Mesenteric fat pad (tissue), 1 donor: ENCODE results near the gene ASPA. TPM values are rescaled to one million over a fixed set of nuclear protein-coding genes. Genes with fewer than 3 reads are reported as not detected.
"Not testable (repeated sequence)": the region's sequence is repeated elsewhere in the genome, so short reads cannot be mapped to it uniquely, and the experiment has no call there.

Source experiments
- DNase-seq: peaks from one replicate; pipeline ENCODE4 v3.0.0-alpha.2; 2020; ENCODE audit warnings: low spot score
- long read RNA-seq: library from polyadenylated mRNA; unstranded; transcript quantifications from one replicate; pipeline ENCODE4 v2.0.0, GENCODE V29; 2020
- total RNA-seq: library from RNA; stranded (reverse); fragmentation: NEBNext Ultra II Directional; extraction: Animal tissue kit (Norgen Biotek cat#: 25700); gene quantifications from one replicate; pipeline ENCODE4 v1.2.1, GENCODE V29; 2021
- donor health status: DM: yes; HTN: yes; CAD: no.

The ASPA gene
- 10.1 TPM for total RNA-seq
- long read RNA-seq, full-length matches to known transcripts = 4 of 8 reads
- long read RNA-seq, partial matches to known transcripts = 0 of 8 reads
- long read RNA-seq, other reads (novel, unspliced or antisense) = 4 of 8 reads

DNA sequence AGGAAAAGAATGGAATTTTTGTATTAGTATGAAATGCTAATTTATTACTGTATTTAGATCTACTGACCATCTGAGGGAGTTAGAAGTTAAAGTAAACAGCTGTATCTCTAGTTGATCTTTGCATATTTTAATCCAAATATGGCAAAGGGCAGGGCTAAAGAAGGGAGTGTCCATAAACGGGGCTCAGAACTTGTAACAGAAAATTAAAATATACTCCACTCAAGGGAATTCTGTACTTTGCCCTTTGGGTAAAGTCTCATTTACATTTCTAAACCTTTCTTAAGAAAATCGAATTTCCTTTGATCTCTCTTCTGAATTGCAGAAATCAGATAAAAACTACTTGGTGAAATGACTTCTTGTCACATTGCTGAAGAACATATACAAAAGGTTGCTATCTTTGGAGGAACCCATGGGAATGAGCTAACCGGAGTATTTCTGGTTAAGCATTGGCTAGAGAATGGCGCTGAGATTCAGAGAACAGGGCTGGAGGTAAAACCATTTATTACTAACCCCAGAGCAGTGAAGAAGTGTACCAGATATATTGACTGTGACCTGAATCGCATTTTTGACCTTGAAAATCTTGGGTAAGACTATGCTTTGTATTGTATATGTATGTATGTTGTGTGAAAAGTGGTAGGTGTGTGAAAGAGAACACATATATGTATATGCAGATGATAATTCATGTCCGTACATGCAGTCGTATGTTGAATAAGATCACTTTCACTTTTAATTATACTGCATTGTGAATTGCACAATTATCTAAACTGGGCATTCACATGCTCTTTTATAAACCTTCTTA lies at the start of gene ASPA:
TSS of gene ASPA (plus strand) at position 186 of the 799 bp plus-strand sequence. CDS start at position 349, 163 bp downstream.
- no peak for DNase-seq

DNA sequence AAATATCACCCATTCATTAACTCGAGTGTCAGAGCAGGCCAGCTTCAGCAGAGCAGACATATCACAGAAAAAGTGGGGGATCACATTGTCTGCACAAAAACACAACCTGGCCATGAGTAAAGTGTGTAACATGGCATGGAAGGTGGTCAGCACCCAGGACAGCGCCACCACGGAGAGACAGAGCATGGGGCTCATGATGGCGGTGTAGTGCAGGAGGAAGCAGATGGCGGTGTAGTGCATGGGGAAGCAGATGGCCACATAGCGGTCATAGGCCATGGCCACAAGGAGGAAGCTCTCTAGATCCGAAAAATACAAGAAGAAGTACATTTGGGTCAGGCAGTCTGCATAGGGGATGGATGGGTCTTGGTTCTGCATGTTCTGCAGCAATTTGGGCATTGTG lies 42.6 kb upstream of the ASPA start:
- DNase-seq = not testable (repeated sequence)

DNA sequence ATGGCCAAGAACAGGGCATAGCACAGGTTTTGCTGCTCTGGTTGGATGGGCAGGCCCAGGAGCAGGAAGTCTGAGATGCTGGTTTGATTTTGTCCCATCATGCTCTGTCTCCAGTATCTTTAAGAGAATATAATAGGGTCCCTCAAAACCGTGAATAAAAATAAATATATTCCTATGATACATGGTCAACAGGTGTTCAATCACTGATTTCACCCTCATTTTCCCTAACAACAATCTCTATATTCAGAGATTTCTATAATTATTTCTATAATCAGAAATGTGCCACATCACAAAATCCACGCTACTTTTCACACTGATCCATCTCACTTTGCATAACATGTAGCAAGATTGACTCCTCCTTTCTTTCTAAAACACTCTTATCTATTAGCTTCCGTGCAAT lies 42.1 kb upstream of the ASPA start, which contains the start of gene OR1E2:
TSS of gene OR1E2 (minus strand) at position 101 of the 400 bp plus-strand sequence. CDS start at position 101, 0 bp downstream.
- no peak for DNase-seq

DNA sequence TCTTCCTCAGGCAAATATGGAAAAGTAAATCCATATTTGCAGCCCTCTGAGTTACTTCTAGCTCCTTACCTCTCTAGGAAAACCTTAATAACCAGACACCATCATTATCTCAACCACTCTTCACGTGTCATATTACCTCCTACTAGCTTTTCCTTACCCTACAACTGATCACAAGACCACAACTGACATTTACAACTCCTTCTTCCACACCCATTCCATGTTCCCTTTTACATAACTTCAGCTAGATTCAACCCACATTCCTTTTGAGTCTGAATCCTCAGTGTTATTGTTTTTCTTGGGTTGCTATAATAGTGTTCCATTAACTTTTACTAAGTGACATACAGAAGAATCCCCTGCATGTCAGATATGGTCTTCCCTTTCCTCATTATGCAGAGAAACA lies 37.4 kb upstream of the ASPA start:
- no peak for DNase-seq

DNA sequence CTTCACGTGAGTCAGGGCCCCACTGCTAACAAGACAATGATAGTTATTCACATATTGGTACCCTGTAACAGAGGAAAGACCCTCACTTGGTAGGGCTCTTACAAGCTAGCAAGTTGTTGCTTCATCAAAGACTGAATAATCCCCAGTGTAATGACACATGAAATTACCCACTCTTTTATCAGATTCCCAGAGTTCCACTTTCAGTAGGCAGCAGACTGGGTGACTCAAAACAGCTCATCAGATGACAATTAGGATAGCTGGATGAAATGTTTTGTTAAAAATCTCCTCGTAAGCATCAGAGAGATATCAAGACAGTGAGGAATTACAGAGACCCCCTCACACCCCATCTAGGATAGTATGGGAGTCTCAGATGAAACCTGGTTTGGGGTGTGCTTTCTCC lies 35.3 kb upstream of the ASPA start:
- DNase-seq = no peak

DNA sequence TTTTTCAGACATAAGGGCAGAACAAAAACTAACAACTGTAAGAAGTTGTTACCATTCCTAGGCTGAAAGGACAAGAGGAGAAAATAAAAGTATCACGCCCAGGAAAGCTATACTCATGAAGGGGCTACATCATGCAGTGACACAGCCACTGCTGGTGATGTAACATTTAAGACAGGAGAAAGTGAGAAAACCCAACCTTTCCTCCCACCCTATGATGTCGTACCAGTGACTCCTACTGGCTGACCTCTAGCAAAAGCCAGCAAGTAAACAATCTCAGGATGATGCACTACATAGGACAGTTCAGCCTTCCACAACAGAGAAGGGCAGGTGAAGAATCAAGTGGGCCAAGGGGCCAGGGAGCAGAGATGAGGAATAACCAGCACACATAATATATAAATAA lies 28.2 kb upstream of the ASPA start:
- no peak for DNase-seq

DNA sequence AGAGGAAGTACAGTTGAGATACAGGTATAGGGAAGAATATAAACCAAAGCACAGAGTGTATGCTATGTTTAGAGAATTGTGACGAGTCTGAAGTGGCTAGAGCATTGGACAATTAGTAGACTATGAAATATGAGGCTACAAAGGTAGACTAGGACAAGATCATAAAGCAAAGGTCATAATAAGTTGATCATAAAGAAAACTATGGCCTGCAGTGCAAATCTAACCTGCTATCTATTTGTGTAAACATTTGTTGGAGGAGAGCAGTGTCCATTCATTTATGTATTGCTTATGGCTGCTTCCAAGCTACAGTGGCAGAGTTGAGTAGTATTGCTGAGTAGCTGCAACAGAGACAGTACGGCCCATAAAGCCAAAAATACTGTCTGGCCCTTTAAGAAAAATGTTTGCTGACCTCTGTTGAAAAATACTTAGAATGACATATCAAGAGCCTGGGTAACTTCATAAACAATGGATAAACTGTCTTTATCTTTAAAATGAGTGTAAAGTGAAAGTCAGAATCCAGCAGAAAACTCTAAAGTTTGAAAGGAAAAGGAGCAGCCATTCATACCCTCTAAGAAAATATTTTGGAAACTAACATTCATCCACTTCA lies 27.6 kb upstream of the ASPA start:
- DNase-seq = no peak

DNA sequence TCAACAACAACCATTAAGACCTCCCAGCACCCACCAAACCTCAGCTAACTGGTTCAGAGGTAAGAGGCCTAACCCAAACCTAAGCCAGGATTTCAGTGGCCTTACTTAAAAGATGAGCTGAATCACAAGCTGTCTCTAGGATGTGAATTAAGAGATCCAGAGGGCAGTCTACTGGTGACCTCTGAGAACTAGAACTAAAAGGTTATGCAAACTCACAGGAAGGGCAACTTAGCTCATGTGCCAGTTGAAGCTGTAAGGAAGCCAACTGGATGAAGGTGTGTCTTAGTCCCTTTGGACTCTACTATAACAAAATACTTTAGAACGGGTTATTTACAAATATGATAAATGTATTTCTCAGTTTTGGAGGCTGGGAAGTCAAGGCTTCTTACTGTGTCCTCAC lies 9.4 kb upstream of the ASPA start:
- not testable (repeated sequence) for DNase-seq

DNA sequence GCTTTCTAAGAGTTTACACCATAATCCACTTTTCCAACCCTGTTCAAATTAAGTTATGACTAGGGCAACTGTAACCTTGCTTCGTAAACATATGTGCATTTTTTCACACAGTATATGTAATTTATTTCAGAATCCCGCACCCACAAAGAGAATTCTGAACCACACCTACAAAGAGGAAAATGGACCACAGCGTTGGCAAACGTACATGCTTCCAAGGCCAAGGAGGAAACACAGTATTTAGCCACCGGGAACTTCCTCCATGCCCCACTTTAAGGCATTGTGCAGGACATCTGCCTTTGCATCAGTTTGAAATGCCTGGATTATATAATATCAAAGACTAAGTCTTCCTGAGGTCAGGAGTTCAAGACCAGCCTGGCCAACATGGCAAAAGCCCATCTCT lies 6.3 kb upstream of the ASPA start:
- no peak for DNase-seq

DNA sequence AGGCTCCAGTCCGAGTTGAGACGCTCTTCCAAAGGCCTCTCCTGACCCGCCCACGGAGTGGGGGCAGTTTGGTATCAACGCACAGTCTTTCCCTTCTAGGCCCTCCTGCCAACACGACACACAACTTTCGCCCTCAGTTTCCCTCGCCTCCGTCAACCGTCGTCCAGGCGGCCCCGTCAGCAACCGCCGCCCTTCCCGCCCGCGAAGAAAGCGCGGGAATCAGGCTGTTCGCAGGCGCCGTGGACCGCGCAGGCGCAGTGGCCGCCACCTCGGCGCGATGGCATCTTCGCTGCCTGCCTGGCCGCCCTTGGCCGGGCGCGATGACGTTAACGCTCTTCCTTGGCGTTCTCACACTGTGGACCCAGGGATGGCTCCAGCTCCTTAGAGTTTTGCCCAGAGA lies 4.2 kb upstream of the ASPA start, which contains the start of gene SPATA22:
TSS of gene SPATA22 (minus strand) at position 221 of the 400 bp plus-strand sequence. CDS start 2,494 bp downstream, outside the sequence.
- no peak for DNase-seq

DNA sequence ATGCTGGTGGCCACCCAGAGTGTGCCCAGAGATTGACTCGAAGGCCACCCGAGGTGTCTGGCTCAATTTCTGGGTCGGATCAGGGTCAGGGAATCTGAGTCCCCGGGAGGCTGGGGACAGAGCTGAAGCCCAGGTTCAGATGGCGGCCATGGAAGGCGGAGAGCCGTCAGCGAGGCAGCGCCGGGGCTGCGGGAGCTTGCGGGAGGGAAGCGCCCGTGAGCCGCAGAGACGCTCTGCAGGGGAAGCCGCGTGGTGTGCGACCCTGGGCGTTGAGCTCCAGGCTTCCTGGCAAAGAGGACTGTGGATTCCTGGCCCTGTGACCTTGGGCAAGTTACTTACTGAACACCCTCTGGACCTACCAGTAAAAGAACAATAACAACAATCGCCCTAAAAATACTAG lies 3.7 kb upstream of the ASPA start:
- no peak for DNase-seq

DNA sequence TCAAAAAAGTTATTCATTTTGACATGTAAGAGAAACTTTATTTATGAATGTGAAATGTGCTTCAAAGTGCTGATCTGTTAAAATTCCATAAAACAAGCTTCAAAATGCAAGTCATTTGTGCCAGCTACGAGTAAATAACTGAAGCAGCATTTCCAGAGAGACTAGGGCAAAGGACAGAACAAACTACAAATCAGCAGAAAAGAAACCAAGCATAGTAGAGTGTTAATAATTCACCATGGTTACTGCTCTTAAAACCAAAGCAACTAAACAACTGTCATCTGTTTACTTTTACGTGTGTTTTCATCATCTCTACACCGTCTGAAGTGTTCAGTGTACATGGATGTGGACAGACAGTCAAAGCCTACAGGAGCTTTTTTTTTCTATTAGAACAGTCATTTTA lies 1.6 kb upstream of the ASPA start:
- no peak for DNase-seq

DNA sequence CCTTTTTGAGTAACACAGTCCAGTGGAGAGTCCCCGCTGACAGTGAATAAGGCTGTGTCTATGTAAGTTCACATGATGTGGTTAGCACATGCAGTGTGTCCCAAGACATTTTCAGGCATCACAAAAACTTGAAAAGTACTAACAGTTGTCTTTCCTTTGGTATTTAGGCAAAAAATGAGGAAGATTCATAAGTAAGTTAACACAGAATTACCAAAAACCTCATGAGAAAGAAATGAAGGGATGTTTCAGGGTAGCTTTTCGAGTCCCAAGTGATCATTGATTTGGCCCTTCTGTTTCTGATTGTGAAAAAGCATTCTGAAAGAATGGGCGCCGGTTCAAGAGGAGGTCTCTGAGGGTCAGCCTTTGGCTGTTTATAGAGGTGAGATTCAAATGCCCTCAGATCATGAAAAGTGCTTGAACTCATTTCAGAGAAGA lies 529 bp upstream of the ASPA start:
- DNase-seq = no peak

DNA sequence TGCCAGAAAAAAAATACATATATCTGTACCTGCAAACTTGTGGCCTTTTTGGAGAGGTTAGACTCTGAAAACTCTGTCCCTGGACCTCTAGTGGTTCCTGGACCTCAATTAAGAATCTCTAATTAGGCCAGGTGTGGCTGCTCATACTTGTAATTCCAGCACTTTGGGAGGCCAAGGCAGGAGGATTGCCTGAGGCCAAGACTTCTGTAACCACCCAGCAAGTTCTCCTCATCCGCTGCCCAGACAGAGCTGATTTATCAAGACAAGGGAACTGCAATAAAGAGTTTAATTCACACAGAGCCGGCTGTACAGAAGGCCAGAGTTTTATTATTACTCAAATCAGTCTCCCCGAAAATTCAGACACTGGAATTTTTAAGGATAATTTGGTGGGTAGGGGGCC lies 4.2 kb downstream of the ASPA start:
- no peak for DNase-seq

DNA sequence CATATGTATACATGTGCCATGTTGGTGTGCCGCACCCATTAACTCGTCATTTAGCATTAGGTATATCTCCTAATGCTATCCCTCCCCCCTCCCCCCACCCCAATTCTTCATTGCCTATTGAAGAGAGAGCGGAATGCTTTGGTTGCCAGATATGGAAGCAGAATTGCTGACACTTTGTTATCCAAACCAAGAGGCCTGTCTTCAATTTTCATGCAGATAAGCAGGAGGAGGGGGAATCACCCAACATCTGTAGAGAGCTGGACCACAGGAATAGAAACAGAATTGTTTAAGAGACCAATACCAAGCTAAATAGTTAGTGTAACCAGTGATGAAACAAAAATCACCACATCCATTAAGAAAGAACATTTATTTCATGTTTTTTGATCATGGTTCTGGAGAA lies 7.1 kb downstream of the ASPA start:
- DNase-seq = no peak

DNA sequence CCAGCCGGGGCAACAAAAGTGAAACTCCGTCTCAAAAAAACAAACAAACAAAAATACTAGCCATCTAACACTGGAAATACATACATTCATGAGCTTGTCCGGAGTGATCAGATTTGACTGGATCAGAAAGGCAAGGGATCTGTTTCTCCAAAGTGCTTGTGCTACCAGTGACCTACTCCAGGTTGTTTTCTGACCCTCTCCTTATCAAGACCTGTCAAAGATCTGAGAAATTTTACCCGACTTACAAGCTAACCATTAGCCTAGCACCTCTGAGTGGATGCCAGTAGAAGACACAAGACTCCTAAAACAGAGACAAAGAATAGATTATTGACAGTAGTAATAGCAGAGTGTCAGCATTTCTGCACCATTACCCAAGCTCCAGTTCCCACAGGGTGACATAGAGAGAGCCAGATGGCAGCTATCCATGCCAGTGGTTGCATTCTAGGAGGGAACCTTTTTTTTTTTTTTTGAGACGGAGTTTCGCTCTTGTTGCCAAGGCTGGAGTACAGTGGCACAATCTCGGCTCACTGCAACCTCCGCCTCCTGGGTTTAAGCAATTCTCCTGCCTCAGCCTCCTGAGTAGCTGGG lies 9.8 kb downstream of the ASPA start:
- no peak for DNase-seq

DNA sequence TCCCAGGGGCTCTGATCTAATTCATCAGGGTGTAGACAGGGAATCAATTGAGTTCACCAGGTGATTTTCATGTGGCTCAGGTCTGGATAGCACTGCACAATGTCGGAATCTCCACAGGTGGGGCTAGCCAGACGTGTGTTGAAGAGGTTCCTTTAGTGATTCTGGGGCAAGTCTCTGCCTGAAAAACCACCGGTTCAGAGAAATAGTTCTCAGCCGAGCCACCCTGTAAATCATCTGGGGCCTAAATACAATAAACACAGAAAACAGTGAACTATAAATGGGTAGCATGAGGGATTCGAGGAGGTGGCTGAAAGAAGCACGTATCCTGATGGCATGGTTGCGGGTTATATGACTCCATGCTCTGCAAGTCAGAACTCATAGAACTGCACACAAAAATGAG lies 21.3 kb downstream of the ASPA start:
- no peak for DNase-seq

DNA sequence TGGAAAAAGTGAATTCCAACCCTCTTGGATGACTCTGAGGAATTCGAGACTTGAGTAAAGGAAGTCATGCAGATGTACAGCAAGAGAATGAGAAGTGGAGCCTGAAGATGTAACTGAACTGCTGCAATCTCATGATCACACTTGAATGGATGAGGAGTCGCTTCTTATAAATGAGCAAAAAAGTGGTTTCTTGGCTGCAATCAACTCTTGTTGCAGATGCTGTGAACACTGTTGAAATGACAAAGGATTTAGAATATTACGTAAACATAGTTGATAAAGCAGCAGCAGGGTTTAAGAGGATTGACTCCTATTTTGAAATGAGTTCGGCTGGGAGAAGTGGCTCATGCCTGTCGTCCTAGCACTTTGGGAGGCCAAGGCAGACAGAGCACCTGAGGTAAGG lies 25.5 kb downstream of the ASPA start:
- DNase-seq = no peak

DNA sequence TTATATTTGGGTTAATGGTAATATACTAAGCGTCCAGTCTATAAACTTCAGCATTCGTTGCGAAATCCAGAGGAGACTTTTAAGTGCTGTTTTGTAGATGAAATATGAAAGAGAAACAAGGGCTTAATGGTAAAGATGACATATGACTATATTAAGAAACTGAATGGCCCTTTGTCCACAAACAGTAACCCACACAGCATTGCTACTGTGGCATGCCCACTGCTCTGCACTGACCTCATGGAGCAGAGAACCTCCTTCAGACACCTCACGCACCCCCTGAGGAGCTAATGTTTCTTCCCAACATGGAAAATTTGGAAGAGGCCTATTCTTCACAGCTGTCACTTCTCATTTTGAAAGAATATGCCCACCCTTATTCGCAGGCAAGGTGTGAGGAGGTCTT lies 26.7 kb downstream of the ASPA start:
- no peak for DNase-seq

DNA sequence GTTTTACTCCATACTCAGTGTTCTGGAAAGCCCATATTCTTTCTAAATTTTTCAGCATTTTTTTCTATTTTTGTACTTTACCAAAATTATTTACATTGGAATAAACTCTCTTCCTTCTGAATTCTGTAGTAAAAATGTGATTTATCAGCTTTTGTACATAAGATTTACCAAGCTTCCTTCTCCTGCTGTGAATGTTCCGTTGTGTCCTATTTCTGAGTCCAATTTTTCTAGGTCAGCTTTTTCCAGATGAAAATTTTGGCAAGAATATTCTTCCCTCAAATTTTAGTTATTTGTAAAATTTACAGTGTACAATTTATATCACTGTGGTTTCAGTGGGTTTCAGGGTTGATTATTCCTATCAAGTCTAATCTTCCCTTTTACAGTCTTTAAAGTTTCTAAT lies 27.5 kb downstream of the ASPA start:
- no peak for DNase-seq

DNA sequence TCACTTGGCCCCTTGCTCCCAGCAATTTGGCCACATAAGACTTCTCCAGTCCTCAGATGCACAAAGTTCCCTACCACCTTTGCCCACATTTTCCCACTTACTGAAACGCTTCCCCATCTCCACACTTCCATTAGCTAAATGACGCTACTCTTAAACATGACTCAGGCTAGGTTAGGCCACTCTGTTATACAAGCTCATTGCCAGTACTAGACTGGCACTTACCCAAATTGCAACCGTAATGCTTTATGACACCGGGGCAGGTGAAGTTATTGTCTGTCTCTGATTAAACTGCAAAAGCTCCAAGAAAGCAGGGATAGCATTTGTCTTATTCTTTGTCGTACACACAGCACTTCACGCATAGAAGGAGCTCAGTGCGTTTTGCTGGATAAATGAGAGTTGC lies 29.2 kb downstream of the ASPA start:
- DNase-seq = no peak

DNA sequence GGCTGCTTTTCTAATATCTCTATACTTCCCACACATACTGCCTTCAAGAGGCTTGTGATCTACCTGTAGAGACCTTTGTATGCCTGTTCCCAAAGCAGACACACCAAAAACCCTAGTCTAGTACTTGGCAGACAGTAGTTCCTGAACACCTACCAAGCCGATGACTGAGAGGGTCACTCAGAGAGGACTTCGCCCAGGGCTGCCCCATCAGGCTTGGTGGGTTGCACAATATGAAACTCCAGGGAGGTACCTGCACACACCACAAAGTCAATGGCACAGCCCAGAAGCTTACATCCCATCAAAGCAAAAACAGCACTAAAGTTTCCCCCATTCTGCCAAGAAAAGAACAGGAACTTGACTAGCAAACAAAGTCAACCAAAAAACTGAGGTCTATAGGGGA lies 30.3 kb downstream of the ASPA start:
- no peak for DNase-seq
